GM19395 (cell line): ENCODE measurements around the gene SSU72.

Experiments used
- ATAC-seq: cut with Tn5 transposase; IDR thresholded peaks from one replicate; pipeline ENCODE4 v1.9.1; 2021; ENCODE audit warnings: mild to moderate bottlenecking, moderate library complexity; ENCODE audit not compliant: unreplicated experiment

The SSU72 gene

DNA sequence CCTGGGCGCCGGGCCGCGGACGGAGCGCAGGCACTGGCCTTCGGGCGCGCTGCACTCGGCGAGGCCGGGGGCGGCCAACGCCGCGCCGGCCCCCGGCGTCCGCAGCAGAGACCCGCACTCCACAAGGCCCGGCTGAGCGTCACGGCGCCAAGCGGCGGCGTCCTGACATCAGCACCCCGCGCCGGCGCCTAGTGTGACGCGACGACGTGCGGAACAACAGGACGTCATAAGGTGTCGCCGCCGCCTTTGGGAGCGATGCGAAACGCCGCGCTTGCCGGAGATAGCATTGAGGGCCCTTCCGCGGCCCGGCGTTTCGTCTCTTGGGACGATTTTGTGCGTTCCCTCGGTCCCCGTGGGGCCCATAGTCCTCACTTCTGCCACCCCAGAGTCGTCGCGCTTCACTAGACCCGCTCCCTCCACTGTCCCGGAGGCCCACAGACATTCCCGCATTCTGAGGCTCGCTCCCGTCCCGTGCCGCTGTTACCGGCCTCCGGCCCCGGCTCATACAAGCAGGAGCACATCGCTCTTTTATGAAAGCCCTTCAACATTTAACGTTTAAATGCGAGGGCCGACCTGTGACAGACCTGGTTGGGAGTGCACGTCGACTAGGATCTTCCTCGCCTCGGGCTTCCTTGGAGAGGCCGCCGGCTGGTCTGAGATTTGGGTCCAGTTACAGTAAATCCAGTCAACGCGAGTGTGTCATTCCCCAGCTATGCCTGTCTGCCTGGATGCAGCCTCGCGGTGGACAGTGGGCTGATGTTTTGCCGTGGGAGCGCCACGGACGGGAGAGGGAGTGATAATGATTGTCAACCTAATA lies at the start of gene SSU72:
SSU72 (minus strand) TSS at position 143 of the 817 bp plus-strand sequence. CDS start 306 bp downstream, outside the sequence.
- peak; percentile 77 for ATAC-seq

DNA sequence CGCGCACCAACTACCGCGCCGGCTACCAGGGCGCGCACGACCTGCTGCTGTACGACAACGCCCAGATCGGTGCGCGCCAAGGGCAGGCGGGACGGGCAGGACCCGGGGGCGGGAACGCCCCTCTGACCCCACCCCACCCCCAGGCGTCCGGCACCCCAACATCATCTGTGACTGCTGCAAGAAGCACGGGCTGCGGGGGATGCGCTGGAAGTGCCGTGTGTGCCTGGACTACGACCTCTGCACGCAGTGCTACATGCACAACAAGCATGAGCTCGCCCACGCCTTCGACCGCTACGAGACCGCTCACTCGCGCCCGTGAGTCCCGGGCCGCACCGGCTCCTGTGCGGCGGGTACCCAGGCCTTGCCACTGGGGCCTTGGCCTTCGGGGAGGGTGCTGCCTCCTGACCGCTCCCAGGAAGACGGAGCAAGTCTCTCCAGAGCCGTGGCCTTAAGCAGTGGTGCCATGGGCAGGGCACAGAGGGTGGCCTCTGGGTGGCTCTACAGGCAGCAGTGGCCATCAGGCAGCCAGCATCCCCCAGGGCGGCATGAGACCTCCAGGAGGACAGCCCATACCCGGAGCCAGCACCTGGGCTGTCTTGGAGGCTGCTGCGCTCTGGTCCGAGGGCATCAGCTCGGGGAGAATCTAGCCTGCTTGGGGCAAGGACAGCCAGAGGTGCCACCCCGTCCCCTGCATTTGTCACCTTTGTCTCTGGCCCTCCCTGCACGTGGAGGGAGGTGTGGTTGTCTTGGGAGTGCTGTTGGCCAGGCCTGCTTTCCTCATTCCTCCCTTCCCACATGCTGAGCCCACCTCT lies 49.2 kb upstream of the SSU72 start:
- ATAC-seq: no peak

- ATAC-seq: no peak
These were observed 48.5 kb upstream of the SSU72 start for GRCh38 chr1:1623181-1623630.

GRCh38 chr1:1622788-1623094 lies 48.1 kb upstream of the SSU72 start:
- no peak for ATAC-seq

- no peak for ATAC-seq
These were observed 47.5 kb upstream of the SSU72 start for GRCh38 chr1:1622010-1622787.

GRCh38 chr1:1621173-1622009 lies 46.7 kb upstream of the SSU72 start:
- ATAC-seq: no peak

GRCh38 chr1:1620433-1621139 lies 45.9 kb upstream of the SSU72 start:
- ATAC-seq: no peak

- no peak for ATAC-seq
These were observed 45.3 kb upstream of the SSU72 start for GRCh38 chr1:1619917-1620361.

DNA sequence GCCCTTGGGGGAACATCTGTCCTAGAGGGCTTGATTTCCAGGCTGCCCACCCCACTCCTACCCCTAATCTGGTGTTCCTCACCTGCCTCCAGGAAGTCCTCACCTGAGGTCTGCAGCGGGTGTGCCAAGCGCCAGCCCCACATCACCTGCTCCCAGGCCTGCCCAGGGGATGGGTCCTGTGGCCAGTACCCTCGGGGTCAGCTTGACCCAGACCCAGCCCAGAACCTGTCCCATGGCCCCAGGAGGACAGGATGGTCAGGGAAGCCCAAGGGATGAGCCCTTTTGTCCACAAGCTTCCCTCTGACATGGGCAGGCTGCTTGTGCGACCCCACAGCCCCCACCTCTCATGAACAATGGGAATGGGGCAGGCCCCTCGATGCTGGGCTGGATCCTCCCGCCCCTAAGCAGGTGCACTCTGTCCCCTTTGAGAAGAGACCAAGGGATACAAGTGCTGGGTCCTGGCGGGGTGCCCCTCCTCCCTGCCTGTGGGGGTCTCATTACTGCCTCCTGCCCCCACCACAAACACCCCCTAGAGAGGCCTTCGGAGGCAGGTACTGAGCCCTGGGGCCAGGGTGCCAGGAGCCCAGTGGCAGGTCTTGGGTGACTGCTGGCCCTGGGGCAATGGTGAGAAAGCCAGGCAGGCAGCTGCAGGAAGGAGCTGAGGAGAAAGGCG lies 43.9 kb upstream of the SSU72 start:
- no peak for ATAC-seq

GRCh38 chr1:1617925-1618324 lies 43.3 kb upstream of the SSU72 start:
- no peak for ATAC-seq

GRCh38 chr1:1617516-1617915 lies 42.9 kb upstream of the SSU72 start:
- ATAC-seq: no peak

- ATAC-seq: no peak
These were observed 42.2 kb upstream of the SSU72 start for GRCh38 chr1:1616838-1617237.

- peak; percentile 17 for ATAC-seq
These were observed 41.6 kb upstream of the SSU72 start for GRCh38 chr1:1616045-1616790.

GRCh38 chr1:1615256-1616044 lies 40.8 kb upstream of the SSU72 start, which contains the start of gene MIB2:
TSS of gene MIB2 (plus strand) at chr1:1615500. CDS start at chr1:1623453, 7,953 bp downstream.
- ATAC-seq: peak; percentile 77

- no peak for ATAC-seq
These were observed 40.2 kb upstream of the SSU72 start for GRCh38 chr1:1614954-1615255.

- no peak for ATAC-seq
These were observed 39.7 kb upstream of the SSU72 start for GRCh38 chr1:1614204-1614953.

DNA sequence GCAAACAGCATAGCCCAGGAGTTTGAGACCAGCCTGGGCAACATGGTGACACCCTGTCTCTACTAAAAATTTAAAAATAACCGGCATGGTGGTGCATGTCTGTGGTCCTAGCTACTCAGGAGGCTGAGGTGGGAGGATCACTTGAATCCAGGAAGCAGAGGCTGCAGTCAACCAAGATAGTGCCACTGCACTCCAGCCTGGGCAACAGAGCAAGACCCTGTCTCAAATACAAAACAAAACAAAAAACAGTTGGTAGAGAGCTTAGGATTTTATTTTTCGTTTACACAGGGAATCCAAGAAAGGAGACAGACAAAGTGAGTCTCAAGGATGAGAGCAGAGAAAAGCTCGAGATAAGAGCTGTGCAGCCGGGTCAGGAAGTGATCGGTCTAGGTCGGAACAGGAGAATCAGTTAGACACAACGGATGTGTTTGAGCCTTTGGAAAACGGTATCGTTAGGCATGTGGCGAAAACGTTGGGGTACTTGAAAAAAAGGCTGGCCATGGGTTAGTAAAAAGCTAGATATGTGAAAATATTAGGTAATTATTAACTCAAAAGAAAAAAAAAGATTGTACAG lies 38.9 kb upstream of the SSU72 start:
- ATAC-seq: no peak
